SJCRH30 (cell line): ENCODE data around the gene DNAI4. TPM values are rescaled to one million over a fixed set of nuclear protein-coding genes. Genes with fewer than 3 reads are reported as not detected.

Experiments
- DNase-seq, 2 experiments: peaks; one replicate each; pipeline ENCODE4 v3.0.0-alpha.2; 2015 to 2020
- H3K27ac ChIP-seq: fragments of 250-450 bp; sonication (Bioruptor Pico); 2 replicates; pipeline ENCODE4 v1.5.1; 2020; ENCODE audit warnings: mild to moderate bottlenecking, moderate library complexity
- H3K27me3 ChIP-seq: fragments of 250-450 bp; sonication (Bioruptor Pico); 2 replicates; pipeline ENCODE4 v1.5.1; 2020; ENCODE audit warnings: mild to moderate bottlenecking, moderate library complexity
- H3K36me3 ChIP-seq: fragments of 250-450 bp; sonication (Bioruptor Pico); 2 replicates; pipeline ENCODE4 v1.5.1; 2020; ENCODE audit warnings: mild to moderate bottlenecking, moderate library complexity
- H3K4me1 ChIP-seq: fragments of 250-450 bp; sonication (Bioruptor Pico); 2 replicates; pipeline ENCODE4 v1.5.1; 2020; ENCODE audit warnings: mild to moderate bottlenecking, moderate library complexity
- H3K4me3 ChIP-seq: fragments of 250-450 bp; sonication (Bioruptor Pico); 2 replicates; pipeline ENCODE4 v1.5.1; 2020; ENCODE audit warnings: mild to moderate bottlenecking, moderate library complexity
- H3K9me3 ChIP-seq: fragments of 250-450 bp; sonication (Bioruptor Pico); replicated peaks from 2 replicates; pipeline ENCODE4 v1.5.1; 2020; ENCODE audit warnings: mild to moderate bottlenecking, moderate library complexity
- total RNA-seq: library from RNA; depleted of rRNA; stranded (reverse); fragments of >200 nt; shearing (Covaris generic); gene quantifications from 2 replicates; pipeline ENCODE4 v1.2.3, GENCODE V29; 2014

The DNAI4 gene
- total RNA-seq, 1 experiment from 2014 or later, result 0.32 TPM

DNA sequence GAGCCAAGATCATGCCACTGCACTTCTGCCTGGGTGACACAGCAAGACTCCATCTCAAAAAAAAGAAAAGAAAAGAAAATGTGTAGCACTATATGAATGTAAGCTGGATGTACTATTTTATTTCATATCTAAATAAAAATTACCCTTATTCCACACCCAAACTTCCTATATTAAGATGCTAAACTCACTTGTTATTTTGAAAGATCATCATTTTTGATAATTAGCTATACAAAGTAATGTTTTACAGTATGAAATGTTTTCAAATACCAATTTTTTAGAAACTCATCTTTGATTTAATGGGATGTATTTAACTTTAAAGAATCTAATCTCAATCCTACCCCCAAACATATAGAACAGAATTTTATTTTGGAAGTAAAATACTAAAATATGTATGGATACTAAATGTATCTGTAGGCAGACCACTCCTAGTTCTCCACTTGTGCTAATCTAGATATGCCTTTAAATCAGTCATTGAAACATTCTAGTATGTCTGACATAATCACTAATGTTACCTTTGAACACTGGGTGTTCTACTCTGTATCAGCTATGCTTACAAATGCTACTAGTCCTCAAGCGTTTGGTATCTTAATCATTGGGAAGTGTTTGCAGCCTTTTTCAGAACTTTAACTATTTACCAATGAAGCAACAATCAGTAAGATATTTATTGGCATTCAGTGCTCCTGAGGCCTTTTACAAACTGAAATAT is 13.0 kb upstream of the DNAI4 start:
- Histone ChIP-seq H3K4me3 (no peak overlapping the region), H3K4me1 (peaks cover 20% of the 10 kb centered on the region), H3K27me3 (no peaks in the 10 kb centered on the region), H3K27ac (no peak overlapping the region), H3K9me3 (no peaks in the 10 kb centered on the region), H3K36me3 (peaks cover 15% of the 10 kb centered on the region)
- no peak for DNase-seq

DNA sequence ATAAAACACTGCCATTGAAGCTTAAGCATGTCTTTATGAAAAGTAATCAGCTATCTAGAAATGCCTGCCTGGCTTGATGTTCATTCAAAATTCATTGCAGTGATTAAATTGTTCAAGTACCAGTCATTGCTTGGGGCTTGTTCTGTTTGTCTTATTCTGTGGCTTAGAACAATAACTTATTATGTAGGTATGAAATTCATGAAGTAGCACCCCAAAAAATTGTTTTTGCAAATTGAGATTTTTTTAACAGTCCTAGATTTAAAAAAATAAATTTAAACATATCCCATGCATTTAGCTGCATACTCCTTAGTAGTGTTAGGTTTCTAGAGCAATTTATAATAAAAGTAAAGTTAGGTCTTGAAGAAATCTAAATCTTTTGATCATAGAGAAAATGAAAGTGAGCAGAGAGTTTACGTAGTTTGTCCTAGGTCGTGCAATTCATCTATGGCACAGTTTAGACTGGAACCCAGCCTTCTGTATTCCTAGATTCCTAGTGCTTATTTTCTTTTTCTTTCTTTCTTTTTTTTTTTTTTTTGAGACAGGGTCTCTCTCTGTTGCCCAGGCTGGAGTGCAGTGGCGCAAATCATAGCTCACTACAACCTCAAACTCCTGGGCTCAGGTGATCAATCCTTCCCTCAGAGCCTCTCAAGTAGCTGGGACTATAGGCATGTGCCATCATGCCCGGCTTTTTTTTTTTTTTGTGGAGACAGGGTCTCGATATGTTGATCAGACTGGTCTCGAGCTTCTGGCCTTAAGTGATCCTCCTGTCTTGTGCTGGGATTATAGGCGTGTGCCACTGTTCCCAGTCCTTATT is 9.4 kb upstream of the DNAI4 start:
- Histone ChIP-seq H3K9me3 (no peaks in the 10 kb centered on the region), H3K36me3 (peaks cover 9% of the 10 kb centered on the region), H3K27ac (no peak overlapping the region), H3K4me1 (peaks cover 23% of the 10 kb centered on the region), H3K27me3 (no peaks in the 10 kb centered on the region), H3K4me3 (no peak overlapping the region)
- DNase-seq, result peak in 1 of 2 experiments; percentile 8

DNA sequence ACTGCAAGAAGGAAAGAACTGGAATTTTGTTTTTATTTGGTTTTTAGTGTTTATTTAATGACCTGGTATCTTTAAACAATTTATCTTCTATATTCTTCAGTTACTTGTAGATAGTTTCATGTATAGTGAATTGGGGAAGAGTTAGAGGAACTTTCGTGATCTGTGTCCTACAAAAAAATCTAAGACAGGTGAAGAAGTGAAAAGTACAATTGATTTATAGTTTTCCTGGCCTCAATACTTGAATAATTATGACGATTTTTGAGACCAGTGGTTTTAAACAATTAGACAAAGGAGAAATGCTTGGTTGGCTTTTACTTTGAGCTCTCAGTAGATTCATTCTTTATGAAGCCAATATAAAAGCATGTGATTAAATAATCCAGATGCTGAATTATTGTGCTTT is 7.6 kb upstream of the DNAI4 start:
- Histone ChIP-seq H3K36me3 (peaks cover 3% of the 10 kb centered on the region; the same call in 1 of the 2 replicates), H3K4me3 (no peak overlapping the region; the same call in 1 of the 2 replicates), H3K27me3 (no peaks in the 10 kb centered on the region), H3K27ac (no peak overlapping the region), H3K9me3 (no peaks in the 10 kb centered on the region), H3K4me1 (peaks cover 16% of the 10 kb centered on the region)
- no peak for DNase-seq

DNA sequence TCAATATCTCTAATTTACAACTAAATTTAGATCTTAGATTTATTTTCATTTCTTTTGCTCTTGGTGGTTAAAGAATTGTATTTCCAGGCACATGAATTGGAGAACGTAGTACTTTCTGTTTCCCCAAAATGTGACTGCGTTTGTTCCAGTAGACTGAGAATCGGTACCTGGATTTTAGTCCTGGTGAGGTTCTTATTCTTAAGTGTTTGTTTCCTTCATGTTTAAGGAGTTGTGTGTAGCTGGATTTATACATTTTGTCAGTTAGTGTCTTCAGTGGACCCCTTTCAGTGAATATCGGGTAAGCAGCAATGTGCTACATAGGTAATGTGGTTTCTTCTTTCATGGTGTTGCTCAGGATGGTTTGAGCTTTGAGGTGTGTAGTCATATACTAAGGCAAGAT is 6.9 kb upstream of the DNAI4 start:
- Histone ChIP-seq H3K36me3 (peaks cover 3% of the 10 kb centered on the region; the same call in 1 of the 2 replicates), H3K27ac (peak overlapping the region; percentile 81), H3K27me3 (no peaks in the 10 kb centered on the region), H3K9me3 (no peaks in the 10 kb centered on the region), H3K4me3 (peak overlapping the region; percentile 72), H3K4me1 (peaks cover 20% of the 10 kb centered on the region)
- DNase-seq, result peak in 1 of 2 experiments; percentile 9

DNA sequence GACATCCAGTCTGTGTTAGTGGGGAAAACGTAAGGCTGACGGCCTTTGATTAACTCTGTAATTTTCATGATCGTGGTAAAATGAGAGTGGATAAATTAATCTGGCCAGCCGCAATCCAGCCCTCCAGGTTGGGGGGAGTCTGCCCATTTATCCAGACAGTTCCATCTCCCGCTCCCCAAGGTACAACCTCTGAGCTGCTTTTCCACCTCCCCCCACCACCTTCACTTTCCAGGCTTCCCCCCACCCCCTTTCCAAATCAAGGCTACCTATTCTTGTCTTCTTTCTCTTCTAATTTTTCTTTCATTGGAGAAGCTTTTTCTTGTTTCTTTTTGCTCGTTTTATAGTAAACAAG is 6.1 kb upstream of the DNAI4 start:
- Histone ChIP-seq H3K36me3 (peaks cover 3% of the 10 kb centered on the region; the same call in 1 of the 2 replicates), H3K4me3 (peak overlapping the region; percentile 72), H3K4me1 (peaks cover 24% of the 10 kb centered on the region), H3K27me3 (no peaks in the 10 kb centered on the region), H3K9me3 (no peaks in the 10 kb centered on the region), H3K27ac (peak overlapping the region; percentile 81)
- no peak for DNase-seq

DNA sequence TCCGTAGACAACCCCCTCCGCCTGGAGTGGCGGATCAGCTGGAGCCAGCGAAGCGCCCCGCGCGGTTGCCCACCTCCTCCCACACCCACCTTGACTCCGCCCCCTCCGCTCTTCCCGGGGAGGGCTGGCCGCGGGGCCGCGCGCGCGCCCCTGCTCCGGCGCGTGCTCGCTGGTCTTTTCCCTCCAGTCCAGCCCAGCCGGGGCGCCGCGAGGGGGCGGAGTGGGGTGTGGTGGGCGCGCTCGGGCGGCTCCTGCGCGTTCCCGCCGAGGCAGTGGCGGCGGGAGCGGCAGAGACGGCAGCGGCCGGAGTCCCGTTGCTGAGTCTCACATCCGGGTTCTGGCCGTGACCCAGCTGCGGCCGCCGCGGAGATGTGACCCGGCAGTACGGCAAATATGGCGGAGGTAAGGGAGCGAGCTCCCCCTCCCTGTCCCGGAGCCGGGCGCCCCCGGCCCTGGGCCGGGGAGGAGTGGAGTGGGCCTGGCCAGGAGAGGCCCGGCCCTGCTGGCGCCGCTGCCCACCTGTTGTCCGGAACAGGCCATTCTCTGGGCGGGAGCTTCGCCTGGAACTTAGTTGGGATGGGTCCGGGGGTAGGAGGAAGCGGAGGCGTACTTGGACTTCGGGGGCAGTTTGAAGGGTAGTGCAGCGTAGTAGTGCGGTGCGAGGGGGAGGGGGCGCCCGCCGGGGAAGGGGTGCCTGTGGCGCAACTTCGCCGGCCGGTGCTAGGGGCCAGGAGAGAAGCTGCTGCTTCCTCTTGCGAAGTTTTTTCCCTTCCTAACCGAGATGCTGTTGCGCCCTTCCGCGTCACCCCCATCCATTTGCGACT is 5.6 kb upstream of the DNAI4 start:
- H3K4me3 ChIP-seq, result peak overlapping the region; percentile 72
- no peaks in the 10 kb centered on the region for H3K27me3 ChIP-seq

DNA sequence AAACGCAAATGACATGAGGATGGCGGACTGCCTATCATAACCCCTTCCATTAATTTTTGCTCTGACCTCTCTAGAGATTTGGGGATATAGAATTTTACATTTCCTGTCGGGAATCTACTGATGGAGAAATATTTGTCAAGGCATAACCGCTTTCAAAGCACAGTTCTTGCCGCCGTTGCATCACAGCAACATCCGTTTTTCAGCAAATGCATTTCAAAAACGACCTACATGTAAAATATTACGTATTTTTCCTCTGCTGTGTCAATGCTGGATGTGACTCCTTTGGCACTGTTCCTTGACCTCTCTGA is 5.0 kb upstream of the DNAI4 start:
- Histone ChIP-seq H3K27me3 (no peaks in the 10 kb centered on the region), H3K4me3 (peak overlapping the region; percentile 72), H3K27ac (peak overlapping the region; percentile 81), H3K36me3 (peaks cover 3% of the 10 kb centered on the region; the same call in 1 of the 2 replicates), H3K9me3 (no peaks in the 10 kb centered on the region), H3K4me1 (peaks cover 24% of the 10 kb centered on the region)
- DNase-seq, result no peak

More for the DNA sequence above, 5.6 kb upstream of the DNAI4 start:
- H3K9me3 ChIP-seq, result no peaks in the 10 kb centered on the region
- DNase-seq, result peak; percentile 93 to 94
- peaks cover 3% of the 10 kb centered on the region; the same call in 1 of the 2 replicates for H3K36me3 ChIP-seq
- peaks cover 24% of the 10 kb centered on the region for H3K4me1 ChIP-seq
- H3K27ac ChIP-seq, result peak overlapping the region; percentile 81

DNA sequence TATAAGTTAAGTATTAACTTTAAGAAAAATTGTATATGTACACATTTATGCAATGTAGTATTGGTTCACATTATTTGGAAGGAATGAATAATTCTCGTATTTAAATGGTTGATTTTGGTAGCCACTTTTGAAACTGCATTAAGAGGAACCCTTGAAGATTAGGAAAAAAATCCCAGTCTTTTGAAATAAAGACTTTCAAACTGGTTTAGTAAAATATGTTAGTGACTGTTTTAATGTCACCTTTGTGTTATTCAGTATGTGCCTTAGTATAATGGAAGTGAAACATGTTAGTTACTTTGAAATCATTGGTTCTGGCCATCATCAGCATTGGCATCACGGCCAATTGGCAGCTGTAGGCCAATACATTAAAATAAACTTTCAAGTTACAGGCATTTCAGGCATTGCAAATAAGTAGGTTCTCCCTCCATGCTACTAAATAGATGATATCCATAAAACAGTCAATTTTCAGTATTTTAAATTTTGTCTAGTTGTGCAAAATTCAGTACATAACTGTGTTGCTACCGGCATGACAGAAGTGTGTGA is 4.6 kb upstream of the DNAI4 start:
- H3K27ac ChIP-seq, result no peak overlapping the region
- peaks cover 24% of the 10 kb centered on the region for H3K4me1 ChIP-seq
- H3K9me3 ChIP-seq, result no peaks in the 10 kb centered on the region
- H3K36me3 ChIP-seq, result peaks cover 3% of the 10 kb centered on the region; the same call in 1 of the 2 replicates
- H3K27me3 ChIP-seq, result no peaks in the 10 kb centered on the region
- H3K4me3 ChIP-seq, result peak overlapping the region; percentile 72
- DNase-seq, result no peak

DNA sequence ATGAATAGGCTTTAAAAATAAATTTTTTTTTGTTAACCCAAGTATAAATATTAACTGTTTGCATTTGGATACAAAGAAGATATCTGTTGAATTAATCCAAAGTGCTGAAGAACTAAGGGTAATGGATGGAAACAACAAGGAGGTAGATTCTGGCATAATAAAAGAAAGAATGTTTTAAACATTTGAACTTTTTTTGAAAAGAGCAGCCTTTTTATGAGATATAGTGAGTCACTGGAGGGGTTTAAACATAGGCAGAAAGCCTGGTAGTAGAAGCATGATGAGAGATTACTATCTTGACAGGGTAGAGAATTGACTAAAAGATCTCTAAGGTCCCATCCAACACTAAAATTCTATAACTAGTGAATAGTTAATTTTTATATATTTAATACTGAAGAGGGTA is 2.9 kb upstream of the DNAI4 start:
- DNase-seq, result no peak
- H3K27ac ChIP-seq, result no peak overlapping the region
- no peaks in the 10 kb centered on the region for H3K27me3 ChIP-seq
- no peaks in the 10 kb centered on the region for H3K9me3 ChIP-seq
- H3K4me3 ChIP-seq, result no peak overlapping the region
- H3K4me1 ChIP-seq, result peaks cover 16% of the 10 kb centered on the region
- H3K36me3 ChIP-seq, result peaks cover 3% of the 10 kb centered on the region; the same call in 1 of the 2 replicates

DNA sequence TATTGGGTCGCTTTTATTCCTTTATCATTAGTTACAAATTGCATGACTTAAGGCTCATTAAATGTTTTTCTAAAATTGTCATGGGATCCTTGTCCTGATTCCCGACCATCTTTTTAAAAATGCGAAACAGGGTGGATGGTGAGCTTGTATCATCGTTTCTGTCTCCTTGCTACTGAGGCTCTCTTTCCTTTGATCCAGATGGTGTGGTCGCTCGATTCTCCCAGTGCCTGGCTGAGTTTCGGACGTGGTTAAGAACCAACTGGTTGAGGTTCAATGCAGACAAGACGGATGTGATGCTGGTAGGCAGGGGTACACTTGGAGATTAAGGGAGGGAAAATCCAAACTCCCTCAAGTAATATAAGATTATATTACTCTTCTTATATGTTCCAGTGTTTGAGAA is 1.3 kb upstream of the DNAI4 start:
- Histone ChIP-seq H3K4me1 (peaks cover 11% of the 10 kb centered on the region), H3K27me3 (no peaks in the 10 kb centered on the region), H3K4me3 (peak overlapping the region; percentile 80), H3K27ac (peak overlapping the region; percentile 73; the same call in 1 of the 2 replicates), H3K36me3 (no peaks in the 10 kb centered on the region), H3K9me3 (no peaks in the 10 kb centered on the region)
- peak; percentile 50 to 69 for DNase-seq

DNA sequence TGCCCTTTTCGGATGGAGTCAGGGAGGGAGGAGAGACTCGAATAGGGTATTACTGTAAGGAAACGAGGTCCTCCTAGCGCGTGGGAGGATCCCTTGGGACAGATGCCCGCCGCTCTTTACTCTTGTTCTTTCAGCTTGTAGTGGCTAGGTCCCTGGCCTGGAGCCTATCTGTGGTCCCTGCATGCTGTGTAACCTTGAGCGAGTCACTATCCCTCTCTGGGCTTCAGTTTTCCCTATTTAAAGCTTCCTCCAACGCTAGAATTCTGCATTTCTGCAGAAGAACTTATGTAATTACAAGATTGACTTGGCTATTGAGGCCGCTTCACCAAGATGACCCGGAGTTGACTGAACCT is 878 bp upstream of the DNAI4 start:
- DNase-seq, result no peak
- Histone ChIP-seq H3K27ac (peak overlapping the region; percentile 73; the same call in 1 of the 2 replicates), H3K36me3 (no peaks in the 10 kb centered on the region), H3K9me3 (no peaks in the 10 kb centered on the region), H3K27me3 (no peaks in the 10 kb centered on the region), H3K4me3 (peak overlapping the region; percentile 80), H3K4me1 (peaks cover 11% of the 10 kb centered on the region)

DNA sequence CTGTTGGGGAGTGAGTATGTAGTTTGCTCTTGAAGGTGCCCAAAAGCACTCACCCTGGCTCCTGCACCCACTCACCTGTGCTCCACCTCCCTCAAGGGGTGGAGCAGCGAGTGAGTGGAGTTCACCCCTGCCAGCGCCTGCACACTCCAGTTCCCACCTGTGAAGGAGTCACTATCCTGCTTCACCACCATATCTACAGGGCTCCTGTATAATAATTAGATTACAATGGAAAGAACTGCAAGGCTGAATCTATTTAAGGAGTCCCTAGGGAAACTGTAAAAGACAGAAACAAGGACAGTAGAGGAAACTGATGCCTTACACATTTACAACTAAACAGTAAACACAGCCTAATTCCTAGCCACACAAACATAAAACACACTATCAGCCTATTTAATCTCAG is 4.1 kb downstream of the DNAI4 start:
- no peak for DNase-seq
- Histone ChIP-seq H3K9me3 (no peaks in the 10 kb centered on the region), H3K4me1 (no peaks in the 10 kb centered on the region; the same call in 1 of the 2 replicates), H3K4me3 (no peak overlapping the region), H3K36me3 (no peaks in the 10 kb centered on the region), H3K27ac (no peak overlapping the region), H3K27me3 (no peaks in the 10 kb centered on the region)

DNA sequence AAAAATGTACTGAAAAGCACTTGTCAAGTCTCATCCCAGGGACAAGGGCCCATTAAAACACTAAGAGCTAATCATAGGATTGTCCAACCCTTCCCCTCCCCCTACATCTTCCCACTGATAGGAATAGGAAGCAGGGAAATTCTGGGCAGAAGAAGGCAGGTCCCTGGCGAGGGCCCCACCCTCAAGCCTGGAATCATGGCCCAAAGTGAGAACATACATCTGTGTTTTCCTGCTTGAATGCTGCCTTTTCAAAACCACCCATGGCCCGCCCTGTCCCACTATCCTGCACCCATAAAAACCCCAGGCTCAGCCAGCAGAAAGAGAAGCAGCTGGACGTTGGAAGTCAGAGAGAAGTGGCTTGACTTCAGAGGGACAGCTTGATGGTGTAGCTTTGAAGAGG is 4.8 kb downstream of the DNAI4 start:
- Histone ChIP-seq H3K27ac (no peak overlapping the region), H3K9me3 (no peaks in the 10 kb centered on the region), H3K27me3 (no peaks in the 10 kb centered on the region), H3K36me3 (no peaks in the 10 kb centered on the region), H3K4me3 (no peak overlapping the region), H3K4me1 (no peaks in the 10 kb centered on the region; the same call in 1 of the 2 replicates)
- DNase-seq, result no peak

DNA sequence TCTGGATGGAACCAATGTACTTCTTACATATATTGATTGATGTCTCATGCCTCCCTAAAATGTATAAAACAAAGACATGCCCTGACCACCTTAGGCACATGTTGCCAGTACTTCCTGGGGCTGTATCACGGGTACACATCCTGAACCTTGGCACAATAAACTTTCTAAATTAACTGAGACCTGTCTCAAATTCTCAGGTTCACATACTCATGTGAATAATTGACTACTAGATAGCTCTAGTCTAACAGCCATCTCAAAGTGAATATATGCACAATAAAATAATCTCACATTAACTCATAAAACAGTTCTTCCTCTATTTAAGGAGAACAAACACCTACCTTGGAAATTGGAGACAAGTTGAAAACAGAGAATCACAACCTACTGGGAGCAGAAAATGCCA is 5.6 kb downstream of the DNAI4 start:
- DNase-seq, result no peak
- no peak overlapping the region for H3K4me3 ChIP-seq
- no peaks in the 10 kb centered on the region for H3K36me3 ChIP-seq

More for the DNA sequence above, 5.6 kb downstream of the DNAI4 start:
- no peaks in the 10 kb centered on the region for H3K27me3 ChIP-seq
- H3K9me3 ChIP-seq, result no peaks in the 10 kb centered on the region
- H3K27ac ChIP-seq, result no peak overlapping the region
- H3K4me1 ChIP-seq, result no peaks in the 10 kb centered on the region; the same call in 1 of the 2 replicates
